ENCODE results near the gene MEI1.
A peak's percentile ranks its signal among the peaks of the same experiment; 100 is the strongest.

Gene MEI1

GRCh38 chr22:41742918-41743317 lies 43.6 kb downstream of the MEI1 start:
- no peak for DNase-seq (ENCODE audit: extremely low read depth in 1 of 2, low read depth in 1 of 2)

- DNase-seq (ENCODE audit: extremely low read depth in 1 of 2, low read depth in 1 of 2), result no peak
Observed at GRCh38 chr22:41745968-41746367, 46.7 kb downstream of the MEI1 start.

- DNase-seq (ENCODE audit: extremely low read depth in 1 of 2, low read depth in 1 of 2), result peak; percentile 6 to 35
Observed at GRCh38 chr22:41746567-41747400, 47.5 kb downstream of the MEI1 start.

- DNase-seq (ENCODE audit: extremely low read depth in 1 of 2, low read depth in 1 of 2), result no peak
Observed at GRCh38 chr22:41752011-41752970, 53.0 kb downstream of the MEI1 start.

- DNase-seq (ENCODE audit: extremely low read depth in 1 of 2, low read depth in 1 of 2), result no peak
Observed at GRCh38 chr22:41753984-41754383, 54.7 kb downstream of the MEI1 start.

- no peak for DNase-seq (ENCODE audit: extremely low read depth in 1 of 2, low read depth in 1 of 2)
Observed at GRCh38 chr22:41757502-41757901, 58.2 kb downstream of the MEI1 start.

- no peak for DNase-seq (ENCODE audit: extremely low read depth in 1 of 2, low read depth in 1 of 2)
Observed at GRCh38 chr22:41758231-41758630, 58.9 kb downstream of the MEI1 start.

GRCh38 chr22:41762980-41763779 lies 63.9 kb downstream of the MEI1 start:
- no peak for DNase-seq (ENCODE audit: extremely low read depth in 1 of 2, low read depth in 1 of 2)

- no peak for DNase-seq (ENCODE audit: extremely low read depth in 1 of 2, low read depth in 1 of 2)
Observed at GRCh38 chr22:41766476-41766875, 67.2 kb downstream of the MEI1 start.

GRCh38 chr22:41768430-41768829 lies 69.1 kb downstream of the MEI1 start:
- DNase-seq (ENCODE audit: extremely low read depth in 1 of 2, low read depth in 1 of 2), result no peak

- DNase-seq (ENCODE audit: extremely low read depth in 1 of 2, low read depth in 1 of 2), result no peak
Observed at GRCh38 chr22:41770715-41771468, 71.6 kb downstream of the MEI1 start.

- no peak for DNase-seq (ENCODE audit: extremely low read depth in 1 of 2, low read depth in 1 of 2)
Observed at GRCh38 chr22:41772198-41772597, 72.9 kb downstream of the MEI1 start.

- DNase-seq (ENCODE audit: extremely low read depth in 1 of 2, low read depth in 1 of 2), result no peak
Observed at GRCh38 chr22:41772645-41773044, 73.3 kb downstream of the MEI1 start.

GRCh38 chr22:41775338-41775737 lies 76.0 kb downstream of the MEI1 start:
- DNase-seq (ENCODE audit: extremely low read depth in 1 of 2, low read depth in 1 of 2), result no peak

GRCh38 chr22:41775976-41776375 lies 76.7 kb downstream of the MEI1 start:
- DNase-seq (ENCODE audit: extremely low read depth in 1 of 2, low read depth in 1 of 2), result no peak

GRCh38 chr22:41776381-41776780 lies 77.1 kb downstream of the MEI1 start:
- no peak for DNase-seq (ENCODE audit: extremely low read depth in 1 of 2, low read depth in 1 of 2)

- no peak for DNase-seq (ENCODE audit: extremely low read depth in 1 of 2, low read depth in 1 of 2)
Observed at GRCh38 chr22:41777749-41778425, 78.6 kb downstream of the MEI1 start.

- DNase-seq (ENCODE audit: extremely low read depth in 1 of 2, low read depth in 1 of 2), result no peak
Observed at GRCh38 chr22:41779929-41780505, 80.7 kb downstream of the MEI1 start.
